Stimulated activated CD8-positive, alpha-beta memory T cell treated with anti-CD3 and anti-CD28 coated beads, Interleukin-12 subunit alpha, Interleukin-12 subunit beta, amount 100 ng/mL, for 24 hours (primary cell): ENCODE data around the gene MCM3AP.

Experiments used
- DNase-seq: peaks from one replicate; pipeline ENCODE4 v3.0.0-alpha.2; 2020; ENCODE audit errors: extremely low read depth

Gene MCM3AP

GRCh38 chr21:46218906-46219590, 66.4 kb downstream of the MCM3AP start:
- DNase-seq, result no peak

GRCh38 chr21:46217511-46218196, 67.8 kb downstream of the MCM3AP start:
- DNase-seq, result no peak

- no peak for DNase-seq
These were observed 69.2 kb downstream of the MCM3AP start for GRCh38 chr21:46216132-46216747.

GRCh38 chr21:46215436-46216131, 69.8 kb downstream of the MCM3AP start:
- DNase-seq, result no peak

GRCh38 chr21:46214478-46215340, 70.7 kb downstream of the MCM3AP start:
- DNase-seq, result no peak

GRCh38 chr21:46213620-46214286, 71.7 kb downstream of the MCM3AP start:
- no peak for DNase-seq

GRCh38 chr21:46212721-46213484, 72.5 kb downstream of the MCM3AP start:
- no peak for DNase-seq

GRCh38 chr21:46211786-46212720, 73.4 kb downstream of the MCM3AP start:
- DNase-seq, result no peak

GRCh38 chr21:46211376-46211775, 74.0 kb downstream of the MCM3AP start:
- no peak for DNase-seq

- no peak for DNase-seq
These were observed 74.9 kb downstream of the MCM3AP start for GRCh38 chr21:46210378-46211136.

- no peak for DNase-seq
These were observed 76.4 kb downstream of the MCM3AP start for GRCh38 chr21:46208761-46209721.

GRCh38 chr21:46207920-46208591, 77.4 kb downstream of the MCM3AP start:
- DNase-seq, result no peak

- DNase-seq, result no peak
These were observed 78.1 kb downstream of the MCM3AP start for GRCh38 chr21:46207006-46207919.

GRCh38 chr21:46206163-46207005, 79.0 kb downstream of the MCM3AP start:
- no peak for DNase-seq

GRCh38 chr21:46205766-46206162, 79.6 kb downstream of the MCM3AP start:
- no peak for DNase-seq
